Measurements from ENCODE around the gene BOD1.

DNA sequence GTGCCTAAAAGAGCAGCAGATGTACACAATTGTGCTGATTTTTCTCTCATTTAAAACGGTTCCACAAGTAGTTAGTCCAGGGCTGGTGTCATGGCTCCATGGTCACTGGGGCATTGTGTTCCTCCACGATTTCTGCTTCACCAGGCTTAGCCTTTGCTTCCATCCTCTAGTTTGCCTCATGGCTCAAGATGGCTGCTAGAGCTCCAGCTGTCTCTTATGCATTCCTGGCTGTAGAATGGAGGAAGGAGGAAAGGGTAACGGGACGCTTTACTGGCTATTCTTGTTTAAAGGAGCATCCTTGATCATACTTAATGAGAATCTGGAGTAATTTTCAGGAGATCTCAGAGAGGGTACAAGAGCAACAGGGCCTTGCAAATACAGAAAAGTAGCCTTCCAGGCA, 47.7 kb downstream of the BOD1 start:
- TF ChIP-seq GATA2 (IDR thresholded peaks at IDR 0.05; ENCODE audit: low read depth, low read length) (no peak), GATA3 (IDR thresholded peaks at IDR 0.05; ENCODE audit: low read depth, low read length) (no peak)
